ENCODE measurements around the gene SULT1E1.
A peak's percentile ranks its signal among the peaks of the same experiment; 100 is the strongest.

The SULT1E1 gene, protein sequence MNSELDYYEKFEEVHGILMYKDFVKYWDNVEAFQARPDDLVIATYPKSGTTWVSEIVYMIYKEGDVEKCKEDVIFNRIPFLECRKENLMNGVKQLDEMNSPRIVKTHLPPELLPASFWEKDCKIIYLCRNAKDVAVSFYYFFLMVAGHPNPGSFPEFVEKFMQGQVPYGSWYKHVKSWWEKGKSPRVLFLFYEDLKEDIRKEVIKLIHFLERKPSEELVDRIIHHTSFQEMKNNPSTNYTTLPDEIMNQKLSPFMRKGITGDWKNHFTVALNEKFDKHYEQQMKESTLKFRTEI

DNA sequence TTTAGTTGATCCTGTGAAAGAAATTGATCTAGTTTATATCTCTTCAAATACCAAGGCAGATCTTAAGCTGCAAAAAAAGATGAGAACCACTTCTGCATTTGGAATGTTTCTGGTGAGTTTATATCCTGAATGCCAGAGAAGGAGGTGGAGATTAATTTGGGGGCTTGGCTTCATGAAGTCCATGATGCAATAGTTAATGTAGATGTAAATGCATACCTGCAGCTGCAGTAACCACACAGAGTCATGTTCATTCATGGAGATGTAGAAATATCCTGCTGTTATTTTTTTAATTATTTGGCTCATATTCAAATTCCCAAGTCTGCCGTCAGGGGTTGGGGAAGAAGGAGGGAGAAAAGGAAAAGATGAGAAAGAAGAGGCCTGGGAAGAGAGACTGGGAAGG is at the start of gene SULT1E1:
SULT1E1 (minus strand) TSS at position 94 of the 400 bp plus-strand sequence. CDS start 2,501 bp downstream, outside the sequence.
- peak; percentile 83 for DNase-seq (ENCODE audit: low read depth)
- H3K4me3 ChIP-seq (ENCODE audit: low read depth, low read length), result peak within 1 kb of the TSS; percentile 38

DNA sequence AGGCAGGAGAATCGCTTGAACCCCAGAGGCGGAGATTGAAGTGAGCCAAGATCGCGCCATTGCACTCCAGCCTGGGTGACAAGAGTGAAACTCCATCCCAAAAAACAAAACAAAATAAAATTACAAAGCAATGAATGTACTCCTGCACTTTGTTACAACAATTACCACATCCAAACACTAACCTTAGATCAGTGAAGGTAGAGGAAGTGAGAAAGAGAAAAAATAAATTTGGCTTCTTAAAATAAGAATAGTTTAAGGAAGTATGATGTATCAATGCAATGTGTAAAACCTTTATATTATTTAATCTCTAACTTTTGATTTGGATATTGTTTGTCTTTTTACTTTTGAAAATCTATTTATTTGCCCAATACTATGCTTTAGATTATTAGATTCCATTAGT is 49.2 kb upstream of the SULT1E1 start:
- DNase-seq (ENCODE audit: low read depth), result no peak
- H3K4me3 ChIP-seq (ENCODE audit: low read depth, low read length), result no peak overlapping the region

- DNase-seq (ENCODE audit: low read depth), result peak; percentile 48
Observed at GRCh38 chr4:69907151-69907550, 47.2 kb upstream of the SULT1E1 start.

GRCh38 chr4:69896530-69897116 is 36.7 kb upstream of the SULT1E1 start:
- no peak for DNase-seq (ENCODE audit: low read depth)
- no peak overlapping the region for H3K4me3 ChIP-seq (ENCODE audit: low read depth, low read length)

More at GRCh38 chr4:69907151-69907550, 47.2 kb upstream of the SULT1E1 start:
- no peak overlapping the region for H3K4me3 ChIP-seq (ENCODE audit: low read depth, low read length)

DNA sequence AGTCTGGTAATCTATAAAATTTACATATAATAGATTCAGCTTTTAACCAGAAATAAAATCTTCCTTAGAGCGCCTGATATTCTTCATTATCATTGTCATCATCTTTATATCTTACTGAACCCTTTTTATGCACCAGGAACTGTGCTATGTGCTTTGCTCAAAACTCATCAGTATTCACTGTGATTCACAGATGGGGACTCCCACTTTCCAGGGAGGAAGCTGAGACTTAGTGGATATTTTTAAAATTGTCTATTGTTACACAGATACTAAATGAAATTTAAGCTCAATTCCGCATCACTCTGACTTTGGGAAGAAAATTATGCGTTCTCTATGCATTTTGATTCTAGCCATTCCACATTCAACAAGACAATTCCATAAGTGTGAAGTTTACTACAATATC is 34.8 kb upstream of the SULT1E1 start:
- no peak overlapping the region for H3K4me3 ChIP-seq (ENCODE audit: low read depth, low read length)
- DNase-seq (ENCODE audit: low read depth), result no peak

- no peak for DNase-seq (ENCODE audit: low read depth)
- no peak overlapping the region for H3K4me3 ChIP-seq (ENCODE audit: low read depth, low read length)
Observed at GRCh38 chr4:69894186-69894585, 34.2 kb upstream of the SULT1E1 start.

- H3K4me3 ChIP-seq (ENCODE audit: low read depth, low read length), result no peak overlapping the region
- DNase-seq (ENCODE audit: low read depth), result no peak
Observed at GRCh38 chr4:69888336-69888735, 28.4 kb upstream of the SULT1E1 start.

GRCh38 chr4:69882150-69882549 is 22.2 kb upstream of the SULT1E1 start:
- no peak overlapping the region for H3K4me3 ChIP-seq (ENCODE audit: low read depth, low read length)

DNA sequence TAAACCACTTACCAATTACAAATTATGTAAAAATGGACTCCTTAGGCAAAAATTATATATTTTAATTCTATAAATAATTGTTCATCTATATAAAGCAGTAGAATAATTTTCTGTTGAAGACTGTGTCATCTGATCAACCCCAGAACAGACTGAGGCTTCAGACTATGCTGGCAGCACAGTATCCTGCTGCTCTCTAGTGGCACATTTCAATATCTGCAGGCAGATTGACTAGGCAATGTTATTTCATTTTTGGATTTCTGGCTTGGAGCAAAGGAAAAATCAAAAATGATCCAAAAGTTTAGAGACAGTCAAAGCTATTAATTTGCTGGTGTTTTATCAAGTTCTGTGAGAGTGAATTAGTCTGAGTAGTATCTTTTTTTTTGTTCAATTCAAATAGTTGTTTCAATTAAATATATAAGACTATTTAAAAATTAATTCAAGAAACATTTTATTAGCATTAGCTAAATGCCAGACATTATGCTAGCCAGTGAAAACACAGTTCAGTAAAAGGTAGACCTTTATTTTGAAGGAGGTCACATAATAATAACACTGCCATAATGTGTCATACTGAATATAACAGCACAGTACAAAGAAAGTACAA is 21.3 kb upstream of the SULT1E1 start:
- peak; percentile 21 for DNase-seq (ENCODE audit: low read depth)

More at GRCh38 chr4:69882150-69882549, 22.2 kb upstream of the SULT1E1 start:
- no peak for DNase-seq (ENCODE audit: low read depth)

GRCh38 chr4:69878250-69878649 is 18.3 kb upstream of the SULT1E1 start:
- DNase-seq (ENCODE audit: low read depth), result no peak
- no peak overlapping the region for H3K4me3 ChIP-seq (ENCODE audit: low read depth, low read length)

More for the DNA sequence above, 21.3 kb upstream of the SULT1E1 start:
- H3K4me3 ChIP-seq (ENCODE audit: low read depth, low read length), result no peak overlapping the region

DNA sequence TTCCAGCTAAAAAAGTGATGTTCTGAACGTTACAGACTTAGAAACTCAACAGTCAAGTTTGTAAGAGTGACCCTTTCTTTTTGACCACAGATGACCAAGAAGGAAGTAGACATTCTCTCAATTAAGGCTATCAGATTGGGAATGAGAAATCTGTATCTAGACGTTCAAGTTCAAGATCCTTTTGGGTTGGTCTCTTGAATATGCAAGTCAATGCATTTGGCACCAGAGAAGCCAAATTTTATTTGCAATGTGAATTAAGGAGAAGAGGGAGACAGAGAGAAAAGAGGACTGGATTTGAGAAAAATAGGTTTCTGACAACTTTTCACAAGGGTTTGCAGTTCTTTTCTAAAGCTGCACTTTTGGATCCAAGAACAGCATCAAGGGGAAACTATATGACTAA is 17.5 kb upstream of the SULT1E1 start:
- no peak overlapping the region for H3K4me3 ChIP-seq (ENCODE audit: low read depth, low read length)
- no peak for DNase-seq (ENCODE audit: low read depth)

GRCh38 chr4:69876071-69876470 is 16.1 kb upstream of the SULT1E1 start:
- DNase-seq (ENCODE audit: low read depth), result no peak

GRCh38 chr4:69875576-69875975 is 15.6 kb upstream of the SULT1E1 start:
- H3K4me3 ChIP-seq (ENCODE audit: low read depth, low read length), result no peak overlapping the region
- no peak for DNase-seq (ENCODE audit: low read depth)

More at GRCh38 chr4:69876071-69876470, 16.1 kb upstream of the SULT1E1 start:
- H3K4me3 ChIP-seq (ENCODE audit: low read depth, low read length), result no peak overlapping the region

DNA sequence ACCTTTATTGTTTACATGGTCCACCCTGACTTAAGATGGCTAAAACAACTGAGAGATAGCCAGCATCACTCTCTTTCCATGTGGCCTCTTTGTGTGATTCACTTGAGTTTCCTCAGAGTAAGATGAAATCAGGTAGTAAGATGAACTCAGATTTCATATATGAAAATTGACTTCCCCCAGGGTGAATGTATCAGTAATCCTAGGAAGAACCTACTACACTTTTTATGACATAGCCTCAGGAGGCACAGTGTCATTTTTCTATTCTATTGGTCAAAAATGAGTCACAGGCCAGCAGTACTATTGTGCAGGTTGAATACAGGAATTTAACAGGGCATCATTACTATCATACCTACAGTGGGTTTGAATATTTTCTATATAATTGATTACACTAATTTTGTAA is 14.6 kb upstream of the SULT1E1 start:
- DNase-seq (ENCODE audit: low read depth), result no peak
- H3K4me3 ChIP-seq (ENCODE audit: low read depth, low read length), result no peak overlapping the region

DNA sequence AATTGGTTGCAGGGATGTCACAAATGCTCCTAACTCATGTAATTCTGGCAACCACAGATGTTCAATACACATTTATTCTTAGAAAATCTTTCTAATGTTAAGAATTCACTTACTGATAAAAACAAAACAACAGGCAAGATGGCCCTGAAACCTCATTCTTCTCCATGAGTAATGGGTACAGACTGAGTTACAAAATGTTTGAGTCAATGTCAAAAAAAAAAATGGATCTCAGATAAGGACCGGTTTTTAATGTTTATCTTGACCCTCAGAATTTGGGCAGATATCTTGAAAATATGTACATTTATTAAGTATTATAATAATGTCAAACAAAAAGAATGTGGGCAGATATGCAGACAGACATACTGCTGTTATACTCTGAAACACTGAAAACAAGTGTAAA is 1.8 kb upstream of the SULT1E1 start:
- no peak overlapping the region for H3K4me3 ChIP-seq (ENCODE audit: low read depth, low read length)
- no peak for DNase-seq (ENCODE audit: low read depth)

GRCh38 chr4:69860521-69861298 is 765 bp upstream of the SULT1E1 start:
- H3K4me3 ChIP-seq (ENCODE audit: low read depth, low read length), result no peak overlapping the region
- DNase-seq (ENCODE audit: low read depth), result no peak

DNA sequence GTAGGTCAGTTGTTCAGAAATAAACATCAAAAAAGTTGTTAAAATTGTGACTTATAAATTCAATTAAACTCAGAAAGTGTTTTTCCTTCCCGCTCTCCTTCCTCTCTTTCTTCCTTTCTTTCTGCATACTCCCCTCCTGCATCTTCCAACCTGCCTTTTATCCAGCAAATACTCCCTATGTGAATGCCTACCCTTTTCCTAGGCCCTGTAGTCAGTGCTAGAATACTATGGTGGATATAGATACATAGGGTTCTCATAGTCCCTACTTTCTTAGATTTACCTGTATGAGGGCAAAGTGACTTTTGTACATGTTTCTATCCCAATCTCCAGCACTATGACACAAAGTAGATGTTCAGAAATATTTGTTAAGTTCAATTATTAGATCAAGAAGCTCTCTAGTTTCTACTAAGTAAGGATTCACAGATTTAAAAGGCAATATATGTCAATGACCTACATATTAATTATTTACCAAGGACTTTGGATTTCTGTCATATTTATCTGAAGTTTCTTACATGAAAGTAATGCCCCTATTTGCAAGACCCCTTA is 732 bp downstream of the SULT1E1 start:
- no peak for DNase-seq (ENCODE audit: low read depth)
- H3K4me3 ChIP-seq (ENCODE audit: low read depth, low read length), result peak overlapping the region; percentile 38

DNA sequence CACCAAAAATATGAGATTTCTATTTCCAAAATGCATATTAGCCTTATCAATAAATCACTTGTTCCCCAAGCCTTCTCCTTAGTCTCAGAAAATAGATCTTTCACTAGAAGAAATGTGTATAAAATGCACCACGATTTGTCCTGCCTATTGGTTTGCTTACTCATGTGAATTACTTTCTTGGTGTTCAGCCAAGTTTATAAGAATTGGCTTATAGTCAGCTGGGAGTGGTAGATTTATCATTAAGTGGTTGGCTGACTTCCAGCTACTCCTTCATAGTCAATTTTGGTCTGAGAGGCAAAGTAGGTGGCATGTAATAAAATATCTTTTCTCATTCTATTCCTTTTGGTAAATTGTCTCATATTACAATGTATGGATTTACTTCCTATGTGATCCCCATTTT is 1.3 kb downstream of the SULT1E1 start:
- H3K4me3 ChIP-seq (ENCODE audit: low read depth, low read length), result peak overlapping the region; percentile 38
- DNase-seq (ENCODE audit: low read depth), result peak; percentile 35

DNA sequence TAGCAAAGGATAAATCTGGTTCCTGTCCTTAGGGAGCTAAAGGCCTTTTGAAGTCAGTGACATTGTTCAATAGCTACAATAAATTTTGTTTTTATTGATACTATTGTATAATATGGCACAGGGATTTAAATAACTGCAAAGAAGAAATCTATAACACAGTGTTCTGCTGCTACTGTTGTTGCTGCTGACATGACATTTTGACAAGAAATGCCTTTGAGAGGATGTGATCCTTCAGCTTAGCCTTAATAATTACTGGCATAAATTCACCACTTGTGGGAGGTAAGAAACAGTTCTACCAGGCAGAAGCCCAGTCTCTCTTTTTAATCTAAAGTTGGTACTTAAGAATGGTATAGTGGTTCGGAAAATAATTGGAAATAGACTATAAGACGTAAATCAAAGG is 4.1 kb downstream of the SULT1E1 start:
- no peak overlapping the region for H3K4me3 ChIP-seq (ENCODE audit: low read depth, low read length)
- DNase-seq (ENCODE audit: low read depth), result no peak

DNA sequence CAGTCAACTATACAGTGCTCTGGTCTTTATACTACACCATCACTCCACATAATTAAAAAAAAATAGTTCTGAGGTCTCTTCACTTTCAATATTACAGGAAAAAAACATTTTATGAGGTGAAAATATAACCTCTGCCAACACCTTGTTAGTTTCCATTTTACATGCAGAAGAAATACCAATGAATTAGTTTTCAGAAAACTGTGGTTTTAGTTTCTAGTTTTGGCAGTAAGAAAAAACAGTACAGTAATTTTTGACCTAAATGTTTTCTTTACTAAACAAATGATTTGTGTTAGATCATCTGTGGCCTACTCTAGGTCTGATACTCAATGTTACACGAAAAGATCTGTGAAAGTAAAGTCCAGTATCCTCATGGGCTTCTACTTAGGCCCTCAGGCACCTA is 10.0 kb downstream of the SULT1E1 start:
- H3K4me3 ChIP-seq (ENCODE audit: low read depth, low read length), result no peak overlapping the region
- DNase-seq (ENCODE audit: low read depth), result no peak

Measured in skeletal muscle cell (primary cell).